HCT116 (cell line): ENCODE data around the gene TYW1B. TPM values are rescaled to one million over a fixed set of nuclear protein-coding genes. Genes with fewer than 3 reads are reported as not detected.
"Not testable (repeated sequence)": the region's sequence is repeated elsewhere in the genome, so short reads cannot be mapped to it uniquely, and the experiment has no call there.

Experiments
- ATAC-seq: fragments of 200-7000 bp; cut with Tn5 transposase; 2 replicates; pipeline ENCODE4 v1.9.1; 2020; ENCODE audit warnings: mild to moderate bottlenecking, moderate library complexity
- BruUV-seq: library from RNA; stranded (reverse); fragments of 400-500 nt; replicated peaks from 2 replicates; lab custom pipeline; 2021; lab: Mats Ljungman, UMichigan
- CTCF ChIA-PET: fragments of 300-600 bp; sonication (Branson Sonifier 250); formaldehyde crosslinking; loops from one replicate; lab custom pipeline; 2021; ENCODE audit warnings: antibody characterized with exemption; lab: Charles Lee
- POLR2A ChIA-PET: fragments of 300-600, 350-600 bp; sonication (Branson Sonifier 250); formaldehyde crosslinking; loops from one replicate; lab custom pipeline; 2021; ENCODE audit warnings: antibody characterized with exemption; lab: Charles Lee
- RAD21 ChIA-PET, 2 experiments: fragments of 300-600 bp; sonication (Branson Sonifier 250); formaldehyde crosslinking; loops; one replicate each; lab custom pipeline; 2023; ENCODE audit warnings: low total read pairs in 2 of 2; ENCODE audit not compliant: uncharacterized antibody in 2 of 2, unreplicated experiment in 2 of 2, low non-redundant PET in 1 of 2; lab: Charles Lee
- DNase-seq: peaks from one replicate; pipeline ENCODE4 v3.0.0-alpha.2; 2010; ENCODE audit warnings: low read depth, low spot score
- H2AFZ ChIP-seq: fragments of 200-600 bp; shearing (Covaris generic), sonication (generic); 2 replicates; pipeline ENCODE4 v1.6.1; 2017; ENCODE audit warnings: low read depth, mixed run types, mixed read lengths, antibody characterized with exemption, low read length; ENCODE audit not compliant: poor library complexity, severe bottlenecking
- H3K27ac ChIP-seq: 2 replicates; pipeline ENCODE4 v1.5.1; 2012; ENCODE audit warnings: low read depth, low read length
- H3K27me3 ChIP-seq: fragments of 200-600 bp; sonication (generic); 2 replicates; pipeline ENCODE4 v1.6.1; 2016; ENCODE audit warnings: mixed run types, low read length, mixed read lengths; ENCODE audit not compliant: insufficient read depth
- H3K36me3 ChIP-seq, 2 experiments: fragments of 200-500 bp in 1 of 2; fragments of 200-600 bp in 1 of 2; sonication (Bioruptor generic) in 1 of 2; sonication (generic) in 1 of 2; 2 replicates each; pipeline versions ENCODE4 v1.5.1 to v1.6.1; 2014 to 2016; ENCODE audit warnings: low read length in 2 of 2, inconsistent platforms in 1 of 2, mixed read lengths in 1 of 2, mixed run types in 1 of 2; ENCODE audit not compliant: insufficient read depth in 2 of 2, control insufficient read depth in 1 of 2
- H3K4me1 ChIP-seq, 2 experiments: fragments of 200-600 bp in 1 of 2; sonication (generic) in 1 of 2; 2 replicates each; pipeline versions ENCODE4 v1.5.1 to v1.6.1; 2012 to 2017; ENCODE audit warnings: low read length in 2 of 2, inconsistent platforms in 1 of 2, mild to moderate bottlenecking in 1 of 2, mixed read lengths in 1 of 2, mixed run types in 1 of 2, moderate library complexity in 1 of 2; ENCODE audit not compliant: insufficient read depth in 2 of 2, control insufficient read depth in 1 of 2
- H3K4me2 ChIP-seq: fragments of 200-600 bp; sonication (generic); 2 replicates; pipeline ENCODE4 v1.6.1; 2017; ENCODE audit warnings: mixed run types, low read length, mixed read lengths
- H3K4me3 ChIP-seq, 2 experiments: fragments of 200-600 bp in 1 of 2; sonication (generic) in 1 of 2; replicated peaks in 1 of 2; 2 replicates each; pipeline ENCODE4 v1.5.1; 2011 to 2016; ENCODE audit warnings: low read length in 2 of 2, control low read depth in 1 of 2, low read depth in 1 of 2, mild to moderate bottlenecking in 1 of 2, mixed read lengths in 1 of 2, mixed run types in 1 of 2
- H3K79me2 ChIP-seq: fragments of 200-600 bp; sonication (generic); 2 replicates; pipeline ENCODE4 v1.6.1; 2017; ENCODE audit warnings: mild to moderate bottlenecking, mixed run types, low read length, moderate library complexity, mixed read lengths; ENCODE audit not compliant: insufficient read depth
- H3K9ac ChIP-seq: fragments of 200-600 bp; sonication (generic); 2 replicates; pipeline ENCODE4 v1.6.1; 2016; ENCODE audit warnings: low read length, mixed read lengths
- H3K9me2 ChIP-seq: fragments of 200-600 bp; sonication (generic), shearing (Covaris generic); 2 replicates; pipeline ENCODE4 v1.6.1; 2017; ENCODE audit warnings: mixed run types, mild to moderate bottlenecking, moderate library complexity; ENCODE audit not compliant: insufficient read depth
- H3K9me3 ChIP-seq, 2 experiments: fragments of 200-500 bp in 1 of 2; fragments of 200-600 bp in 1 of 2; sonication (Bioruptor generic) in 1 of 2; sonication (generic) in 1 of 2; 2 replicates each; pipeline ENCODE4 v1.6.1; 2014 to 2017; ENCODE audit warnings: low read length in 2 of 2, mixed read lengths in 2 of 2, inconsistent platforms in 1 of 2, low read depth in 1 of 2, mild to moderate bottlenecking in 1 of 2, mixed run types in 1 of 2, moderate library complexity in 1 of 2; ENCODE audit not compliant: control insufficient read depth in 1 of 2, insufficient read depth in 1 of 2
- H4K20me1 ChIP-seq: fragments of 200-600 bp; sonication (generic), shearing (Covaris generic); 2 replicates; pipeline ENCODE4 v1.6.1; 2017; ENCODE audit warnings: mixed run types, mild to moderate bottlenecking, moderate library complexity; ENCODE audit not compliant: insufficient read depth
- CEBPB ChIP-seq: IDR thresholded peaks from 2 replicates; pipeline ENCODE4 v1.6.1; 2012; ENCODE audit warnings: low read depth
- JUND ChIP-seq: IDR thresholded peaks from 2 replicates; pipeline ENCODE4 v1.6.1; 2012
- SIN3A ChIP-seq: IDR thresholded peaks from 2 replicates; pipeline ENCODE4 v1.6.1; 2012; ENCODE audit warnings: low read depth
- SP1 ChIP-seq: IDR thresholded peaks from 2 replicates; pipeline ENCODE4 v1.6.1; 2012; ENCODE audit warnings: low read depth
- ZBTB33 ChIP-seq: IDR thresholded peaks from 2 replicates; pipeline ENCODE4 v1.6.1; 2011; ENCODE audit warnings: mild to moderate bottlenecking, low read length, moderate library complexity; ENCODE audit not compliant: insufficient replicate concordance; ENCODE audit errors: extremely low read depth
- ZNF274 ChIP-seq: fragments of 200-500 bp; sonication (Bioruptor generic); IDR thresholded peaks from 2 replicates; pipeline ENCODE4 v1.6.1; 2014; ENCODE audit warnings: mild to moderate bottlenecking, low read depth, low read length, inconsistent platforms
- intact Hi-C: fragments of 100-400 bp; cut with micrococcal nuclease; formaldehyde crosslinking; loops from 2 replicates; pipeline ENCODE4 v1.10.0; 2022
- total RNA-seq: library from RNA; stranded (reverse); gene quantifications from one replicate; pipeline ENCODE4 v1.2.1, GENCODE V29; 2021; ENCODE audit not compliant: unreplicated experiment

Gene TYW1B
- total RNA-seq, 1 experiment from 2014 or later: 2.4 TPM

- TF ChIP-seq ZNF274: no peak
- no peak for TF ChIP-seq JUND
- no peak for TF ChIP-seq CEBPB
- TF ChIP-seq SIN3A: no peak
- TF ChIP-seq ZBTB33: no peak
- TF ChIP-seq SP1: no peak
- BruUV-seq: no TSS peak
- ATAC-seq: no peak
- Histone ChIP-seq H3K4me2 (no peak overlapping the region), H3K4me3 (no peak overlapping the region), H3K9me3 (no peaks in the 10 kb centered on the region), H4K20me1 (no peaks in the 10 kb centered on the region), H3K36me3 (no peaks in the 10 kb centered on the region), H3K9me2 (no peaks in the 10 kb centered on the region), H3K4me1 (no peaks in the 10 kb centered on the region), H3K27me3 (no peaks in the 10 kb centered on the region), H3K27ac (no peak overlapping the region), H2AFZ (no peak overlapping the region), H3K9ac (no peak overlapping the region), H3K79me2 (no peaks in the 10 kb centered on the region)
- RAD21 ChIA-PET: no interaction called here
- POLR2A ChIA-PET: no interaction called here
- DNase-seq: no peak
- CTCF ChIA-PET: no interaction called here
- intact Hi-C loops: no loop called here
Measured at GRCh38 chr7:72781161-72781560, 46.8 kb downstream of the TYW1B start.

GRCh38 chr7:72780289-72780894, 47.6 kb downstream of the TYW1B start:
- DNase-seq, H4K20me1 ChIP-seq, CTCF ChIA-PET, H3K27me3 ChIP-seq, H3K27ac ChIP-seq, H3K4me2 ChIP-seq, intact Hi-C loops, H3K4me1 ChIP-seq, H3K9me3 ChIP-seq, BruUV-seq, H3K4me3 ChIP-seq, POLR2A ChIA-PET, RAD21 ChIA-PET, H2AFZ ChIP-seq, H3K79me2 ChIP-seq, H3K36me3 ChIP-seq, H3K9ac ChIP-seq, ATAC-seq, H3K9me2 ChIP-seq: not testable (repeated sequence)

- intact Hi-C loops, H3K9ac ChIP-seq, H3K36me3 ChIP-seq, ATAC-seq, DNase-seq, CTCF ChIA-PET, H3K79me2 ChIP-seq, H3K27me3 ChIP-seq, H3K4me2 ChIP-seq, H3K4me3 ChIP-seq, H4K20me1 ChIP-seq, POLR2A ChIA-PET, H3K4me1 ChIP-seq, RAD21 ChIA-PET, H3K27ac ChIP-seq, H2AFZ ChIP-seq, H3K9me2 ChIP-seq, BruUV-seq, H3K9me3 ChIP-seq: not testable (repeated sequence)
Measured at GRCh38 chr7:72777167-72777566, 50.8 kb downstream of the TYW1B start.
